OCI-LY7 (cell line): ENCODE data around the gene GON7. TPM values are rescaled to one million over a fixed set of nuclear protein-coding genes. Genes with fewer than 3 reads are reported as not detected.
"Not testable (repeated sequence)": the region's sequence is repeated elsewhere in the genome, so short reads cannot be mapped to it uniquely, and the experiment has no call there.

Experiments used
- BruUV-seq: library from RNA; stranded (reverse); fragments of 400-500 nt; replicated peaks from 2 replicates; lab custom pipeline; 2021; lab: Mats Ljungman, UMichigan
- CTCF ChIA-PET: fragments of 300-600 bp; sonication (Branson Sonifier 250); formaldehyde crosslinking; loops from one replicate; lab custom pipeline; 2022; ENCODE audit warnings: antibody characterized with exemption; ENCODE audit not compliant: unreplicated experiment; lab: Charles Lee
- POLR2A ChIA-PET: fragments of 300-600 bp; sonication (Branson Sonifier 250); formaldehyde crosslinking; loops from one replicate; lab custom pipeline; 2022; ENCODE audit warnings: antibody characterized with exemption; lab: Charles Lee
- DNase-seq: peaks from one replicate; pipeline ENCODE4 v3.0.0-alpha.2; 2015; ENCODE audit warnings: low spot score
- H2AFZ ChIP-seq: fragments of 200-600 bp; sonication (generic), shearing (Covaris generic); 2 replicates; pipeline ENCODE4 v1.6.1; 2014; ENCODE audit warnings: mild to moderate bottlenecking, antibody characterized with exemption, low read length, moderate library complexity
- H3K27ac ChIP-seq: fragments of 200-600 bp; sonication (generic); 2 replicates; pipeline ENCODE4 v1.5.1; 2014; ENCODE audit warnings: mixed run types, low read depth, mild to moderate bottlenecking, moderate library complexity, low read length, inconsistent platforms; ENCODE audit not compliant: poor library complexity, severe bottlenecking
- H3K36me3 ChIP-seq: fragments of 200-600 bp; sonication (generic); 2 replicates; pipeline ENCODE4 v1.6.1; 2014; ENCODE audit warnings: mild to moderate bottlenecking, antibody characterized with exemption, low read length, moderate library complexity, mixed read lengths; ENCODE audit not compliant: insufficient read depth
- H3K4me1 ChIP-seq: fragments of 200-600 bp; sonication (generic); 2 replicates; pipeline ENCODE4 v1.5.1; 2014; ENCODE audit warnings: mild to moderate bottlenecking, low read length; ENCODE audit not compliant: insufficient read depth, poor library complexity, severe bottlenecking
- H3K4me2 ChIP-seq: fragments of 200-600 bp; sonication (generic); 2 replicates; pipeline ENCODE4 v1.6.1; 2014; ENCODE audit warnings: mild to moderate bottlenecking, low read length
- H3K4me3 ChIP-seq: fragments of 200-600 bp; sonication (generic); 2 replicates; pipeline ENCODE4 v1.5.1; 2014; ENCODE audit warnings: mild to moderate bottlenecking, low read depth, low read length; ENCODE audit not compliant: poor library complexity, severe bottlenecking
- H3K79me2 ChIP-seq: fragments of 200-600 bp; sonication (generic); 2 replicates; pipeline ENCODE4 v1.6.1; 2016; ENCODE audit warnings: low read depth, mild to moderate bottlenecking, low read length, moderate library complexity, mixed read lengths; ENCODE audit not compliant: insufficient read depth
- H3K9me2 ChIP-seq: fragments of 200-600 bp; sonication (generic); 2 replicates; pipeline ENCODE4 v1.6.1; 2016; ENCODE audit warnings: mild to moderate bottlenecking, low read length, mixed read lengths; ENCODE audit not compliant: insufficient read depth
- H3K9me3 ChIP-seq: fragments of 200-600 bp; sonication (generic); 2 replicates; pipeline ENCODE4 v1.6.1; 2014; ENCODE audit warnings: mild to moderate bottlenecking, mixed run types, low read length, mixed read lengths
- H4K20me1 ChIP-seq: fragments of 200-600 bp; sonication (generic); 2 replicates; pipeline ENCODE4 v1.6.1; 2014; ENCODE audit warnings: mild to moderate bottlenecking, antibody characterized with exemption, low read length, moderate library complexity, mixed read lengths; ENCODE audit not compliant: insufficient read depth
- CTCF ChIP-seq: fragments of 200-600 bp; sonication (generic); conservative IDR thresholded peaks from 2 replicates; pipeline ENCODE4 v1.5.1; 2014; ENCODE audit warnings: mild to moderate bottlenecking, antibody characterized with exemption, low read length, moderate library complexity, mixed read lengths
- EZH2phosphoT487 ChIP-seq: fragments of 200-600 bp; sonication (generic); IDR thresholded peaks from 2 replicates; pipeline ENCODE4 v1.6.1; 2018; ENCODE audit warnings: low read depth, borderline replicate concordance, mild to moderate bottlenecking, mixed run types, antibody characterized with exemption, low read length, moderate library complexity, mixed read lengths
- intact Hi-C: fragments of 100-400 bp; cut with micrococcal nuclease; formaldehyde crosslinking; loops from one replicate; pipeline ENCODE4 v1.10.0; 2022; ENCODE audit not compliant: unreplicated experiment
- total RNA-seq, 2 experiments: library from RNA; depleted of rRNA in 1 of 2; stranded (reverse); fragments of >200 nt in 1 of 2; shearing (Covaris generic) in 1 of 2; gene quantifications; 2 replicates each; pipeline ENCODE4 v1.2.3, GENCODE V29; 2014 to 2022

Gene GON7
- total RNA-seq, 2 experiments from 2014 or later: 27.9 to 54.8 TPM

- intact Hi-C loops: no loop called here
- H3K9me2 ChIP-seq: no peaks in the 10 kb centered on the region
- TF ChIP-seq CTCF (no peak), EZH2phosphoT487 (no peak)
- H3K4me1 ChIP-seq: no peaks in the 10 kb centered on the region
- ChIA-PET POLR2A (interaction anchor here (0.6 kb wide), 2 partner anchors 45 to 821 kb away, joined by 3 to 4 read pairs; no protein-coding TSS in a partner anchor), CTCF (no interaction called here)
- H2AFZ ChIP-seq: no peak overlapping the region
- no peaks in the 10 kb centered on the region for H4K20me1 ChIP-seq
- H3K9me3 ChIP-seq: no peaks in the 10 kb centered on the region
- no peak for DNase-seq
- H3K79me2 ChIP-seq: no peaks in the 10 kb centered on the region
- no peak overlapping the region for H3K27ac ChIP-seq
- H3K4me2 ChIP-seq: no peak overlapping the region
- no peaks in the 10 kb centered on the region for H3K36me3 ChIP-seq
- H3K4me3 ChIP-seq: no peak overlapping the region
- BruUV-seq: no TSS peak
Measured at GRCh38 chr14:93175492-93175891, 31.4 kb downstream of the GON7 start.

DNA sequence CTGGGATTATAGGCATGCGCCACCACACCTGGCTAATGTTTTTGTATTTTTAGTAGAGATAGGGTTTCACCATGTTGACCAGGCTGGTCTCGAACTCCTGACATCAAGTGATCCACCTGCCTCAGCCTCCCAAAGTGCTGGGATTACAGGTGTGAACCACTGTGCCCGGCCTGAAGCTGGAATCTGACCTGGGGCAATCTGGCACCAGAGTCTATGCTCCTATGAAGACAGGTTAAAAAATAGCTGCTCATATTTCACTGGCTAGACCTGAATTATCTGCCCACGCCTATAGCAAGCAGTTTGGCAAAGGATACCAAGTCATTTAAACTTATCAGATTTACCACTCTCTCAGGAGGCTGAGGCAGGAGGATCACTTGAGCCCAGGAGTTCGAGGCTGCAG, 32.1 kb downstream of the GON7 start:
- H3K36me3 ChIP-seq, H3K4me1 ChIP-seq, H3K9me3 ChIP-seq, H3K79me2 ChIP-seq, intact Hi-C loops, POLR2A ChIA-PET, H3K4me3 ChIP-seq, BruUV-seq, H4K20me1 ChIP-seq, H2AFZ ChIP-seq, CTCF ChIA-PET, H3K9me2 ChIP-seq, H3K27ac ChIP-seq, DNase-seq, H3K4me2 ChIP-seq: not testable (repeated sequence)

DNA sequence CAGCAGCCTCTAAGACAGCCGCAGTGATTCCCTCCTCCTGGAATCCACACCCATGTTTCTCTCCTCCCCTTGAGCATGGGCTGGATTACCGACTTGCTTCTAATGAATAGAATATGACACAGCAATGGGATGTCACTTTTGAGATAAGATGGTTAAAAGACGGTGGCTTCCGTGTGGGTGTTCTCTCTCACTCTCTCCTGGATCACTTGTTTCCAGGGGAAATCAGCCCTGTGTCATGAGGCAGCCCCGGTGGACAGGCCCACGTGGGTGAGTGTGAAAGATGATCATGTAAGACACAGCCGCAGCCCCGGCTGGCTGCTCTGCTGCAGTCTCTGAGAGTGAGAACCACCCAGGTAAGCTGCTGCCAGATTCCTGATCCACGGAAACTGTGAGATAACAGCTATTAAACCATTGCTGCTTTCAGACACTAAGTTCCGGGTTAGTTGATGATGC, 32.9 kb downstream of the GON7 start:
- no peaks in the 10 kb centered on the region for H3K9me2 ChIP-seq
- TF ChIP-seq EZH2phosphoT487 (no peak), CTCF (no peak)

More for the DNA sequence above, 32.9 kb downstream of the GON7 start:
- Histone ChIP-seq H4K20me1 (no peaks in the 10 kb centered on the region), H3K4me1 (no peaks in the 10 kb centered on the region), H3K79me2 (no peaks in the 10 kb centered on the region), H2AFZ (no peak overlapping the region), H3K9me3 (no peaks in the 10 kb centered on the region), H3K27ac (no peak overlapping the region), H3K36me3 (no peaks in the 10 kb centered on the region), H3K4me3 (no peak overlapping the region), H3K4me2 (no peak overlapping the region)
- intact Hi-C loops: no loop called here
- POLR2A ChIA-PET: interaction anchor here (0.6 kb wide), 1 partner anchor 1085 kb away, joined by 3 read pairs; no protein-coding TSS in a partner anchor
- no TSS peak for BruUV-seq
- no peak for DNase-seq
- CTCF ChIA-PET: no interaction called here
